ENCODE results near the gene DOCK10.

DOCK10 gene

DNA sequence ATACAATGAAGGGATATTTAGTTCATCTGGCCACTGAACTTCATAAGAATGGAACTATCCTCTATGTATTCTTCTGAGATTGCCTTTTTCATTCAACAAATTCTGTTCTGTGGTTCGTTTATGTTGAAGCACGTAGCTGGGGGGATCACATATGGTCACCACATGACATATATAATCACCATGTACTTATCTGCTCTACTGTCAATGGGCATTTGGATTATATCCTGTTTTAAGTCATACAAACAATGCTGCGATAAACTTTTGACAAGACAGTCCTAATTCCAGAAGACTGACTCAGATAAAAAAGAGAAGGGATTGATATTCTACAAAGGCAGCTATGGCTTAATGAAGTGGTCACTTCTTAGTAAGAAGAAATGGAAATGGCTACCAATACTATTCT lies 210.1 kb downstream of the DOCK10 start:
- no peak for TF ChIP-seq ZBTB7A (IDR thresholded peaks at IDR 0.05; ENCODE audit: low read depth)
- TF ChIP-seq TEAD4 (IDR thresholded peaks at IDR 0.05): no peak
- no peak for TF ChIP-seq CREB1 (IDR thresholded peaks at IDR 0.05; ENCODE audit: low read depth)
- no peak for TF ChIP-seq CEBPB (IDR thresholded peaks at IDR 0.05)
- no peak for TF ChIP-seq EP300 (IDR thresholded peaks at IDR 0.05; ENCODE audit: borderline replicate concordance)

DNA sequence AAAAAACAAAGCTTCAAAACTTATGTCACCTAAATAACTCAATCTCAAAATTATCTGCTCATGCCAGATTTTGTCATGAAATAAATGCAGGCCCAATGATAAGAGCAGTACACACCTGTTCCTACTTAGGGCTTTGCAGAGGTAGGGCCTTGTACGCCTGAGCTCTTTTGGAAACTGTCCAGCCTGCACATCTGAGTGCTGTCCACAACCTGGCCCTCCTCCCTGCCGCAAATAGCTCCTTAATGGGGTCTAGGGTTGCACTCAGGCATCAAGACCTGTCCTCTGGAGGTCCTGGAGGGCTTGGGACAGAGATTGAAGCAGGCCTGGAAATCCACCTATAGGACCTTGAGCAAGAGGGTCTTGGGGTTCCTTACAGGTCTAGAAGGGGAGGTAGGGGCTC lies 210.7 kb downstream of the DOCK10 start:
- TF ChIP-seq FOXM1 (IDR thresholded peaks at IDR 0.05; ENCODE audit: borderline replicate concordance, low read depth) (no peak), MAX (IDR thresholded peaks at IDR 0.05) (no peak)

GRCh38 chr2:224820283-224820991 lies 221.8 kb downstream of the DOCK10 start:
- TF ChIP-seq MAX (IDR thresholded peaks at IDR 0.05) (no peak), CREB1 (IDR thresholded peaks at IDR 0.05; ENCODE audit: low read depth) (no peak), FOXM1 (IDR thresholded peaks at IDR 0.05; ENCODE audit: borderline replicate concordance, low read depth) (no peak), YY1 (IDR thresholded peaks at IDR 0.05; ENCODE audit: low read depth) (no peak), CEBPB (IDR thresholded peaks at IDR 0.05) (no peak)
- TF ChIP-seq, protein P1, sequence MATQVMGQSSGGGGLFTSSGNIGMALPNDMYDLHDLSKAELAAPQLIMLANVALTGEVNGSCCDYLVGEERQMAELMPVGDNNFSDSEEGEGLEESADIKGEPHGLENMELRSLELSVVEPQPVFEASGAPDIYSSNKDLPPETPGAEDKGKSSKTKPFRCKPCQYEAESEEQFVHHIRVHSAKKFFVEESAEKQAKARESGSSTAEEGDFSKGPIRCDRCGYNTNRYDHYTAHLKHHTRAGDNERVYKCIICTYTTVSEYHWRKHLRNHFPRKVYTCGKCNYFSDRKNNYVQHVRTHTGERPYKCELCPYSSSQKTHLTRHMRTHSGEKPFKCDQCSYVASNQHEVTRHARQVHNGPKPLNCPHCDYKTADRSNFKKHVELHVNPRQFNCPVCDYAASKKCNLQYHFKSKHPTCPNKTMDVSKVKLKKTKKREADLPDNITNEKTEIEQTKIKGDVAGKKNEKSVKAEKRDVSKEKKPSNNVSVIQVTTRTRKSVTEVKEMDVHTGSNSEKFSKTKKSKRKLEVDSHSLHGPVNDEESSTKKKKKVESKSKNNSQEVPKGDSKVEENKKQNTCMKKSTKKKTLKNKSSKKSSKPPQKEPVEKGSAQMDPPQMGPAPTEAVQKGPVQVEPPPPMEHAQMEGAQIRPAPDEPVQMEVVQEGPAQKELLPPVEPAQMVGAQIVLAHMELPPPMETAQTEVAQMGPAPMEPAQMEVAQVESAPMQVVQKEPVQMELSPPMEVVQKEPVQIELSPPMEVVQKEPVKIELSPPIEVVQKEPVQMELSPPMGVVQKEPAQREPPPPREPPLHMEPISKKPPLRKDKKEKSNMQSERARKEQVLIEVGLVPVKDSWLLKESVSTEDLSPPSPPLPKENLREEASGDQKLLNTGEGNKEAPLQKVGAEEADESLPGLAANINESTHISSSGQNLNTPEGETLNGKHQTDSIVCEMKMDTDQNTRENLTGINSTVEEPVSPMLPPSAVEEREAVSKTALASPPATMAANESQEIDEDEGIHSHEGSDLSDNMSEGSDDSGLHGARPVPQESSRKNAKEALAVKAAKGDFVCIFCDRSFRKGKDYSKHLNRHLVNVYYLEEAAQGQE (IDR thresholded peaks at IDR 0.05; ENCODE audit: low read depth): no peak

DNA sequence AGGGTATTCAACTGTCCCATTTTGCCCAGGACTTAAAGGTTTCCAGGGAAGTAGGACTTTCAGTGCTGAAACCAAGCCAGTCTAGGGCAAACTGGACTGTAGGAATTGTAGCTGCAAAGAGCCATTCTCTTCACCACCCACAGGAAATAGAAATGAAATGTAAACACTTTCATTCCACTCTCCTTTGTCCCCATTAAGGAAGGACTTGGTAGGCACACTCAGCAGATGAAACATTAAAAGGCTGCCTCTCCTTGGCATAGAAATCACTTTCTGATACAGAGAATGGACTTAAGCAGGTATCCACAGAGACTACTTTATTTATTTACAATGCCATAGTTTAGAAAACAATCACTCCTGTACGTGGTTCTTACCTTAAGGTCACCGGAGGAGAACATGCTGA lies 223.2 kb downstream of the DOCK10 start:
- TF ChIP-seq EP300 (IDR thresholded peaks at IDR 0.05; ENCODE audit: borderline replicate concordance): no peak
- TF ChIP-seq, protein P1 (IDR thresholded peaks at IDR 0.05; ENCODE audit: low read depth): no peak
- no peak for TF ChIP-seq ZBTB7A (IDR thresholded peaks at IDR 0.05; ENCODE audit: low read depth)
- TF ChIP-seq RAD21 (IDR thresholded peaks at IDR 0.05; ENCODE audit: low read depth): no peak
- TF ChIP-seq TAF1 (IDR thresholded peaks at IDR 0.05; ENCODE audit: low read depth): no peak
- no peak for TF ChIP-seq MAX (IDR thresholded peaks at IDR 0.05)

GRCh38 chr2:224817676-224818075 lies 224.6 kb downstream of the DOCK10 start:
- TF ChIP-seq TCF12 (IDR thresholded peaks at IDR 0.05; ENCODE audit: low read depth) (no peak), YY1 (IDR thresholded peaks at IDR 0.05; ENCODE audit: low read depth) (no peak), NFIC (IDR thresholded peaks at IDR 0.05) (no peak), ZBTB7A (IDR thresholded peaks at IDR 0.05; ENCODE audit: low read depth) (no peak), CEBPB (IDR thresholded peaks at IDR 0.05) (no peak), FOXM1 (IDR thresholded peaks at IDR 0.05; ENCODE audit: borderline replicate concordance, low read depth) (no peak)
- TF ChIP-seq, protein P1 (IDR thresholded peaks at IDR 0.05; ENCODE audit: low read depth): no peak

GRCh38 chr2:224816816-224817215 lies 225.5 kb downstream of the DOCK10 start:
- TF ChIP-seq CEBPB (IDR thresholded peaks at IDR 0.05) (no peak), NFIC (IDR thresholded peaks at IDR 0.05) (no peak), RAD21 (IDR thresholded peaks at IDR 0.05; ENCODE audit: low read depth) (no peak), YY1 (IDR thresholded peaks at IDR 0.05; ENCODE audit: low read depth) (no peak), CREB1 (IDR thresholded peaks at IDR 0.05; ENCODE audit: low read depth) (no peak), EP300 (IDR thresholded peaks at IDR 0.05; ENCODE audit: borderline replicate concordance) (no peak), TAF1 (IDR thresholded peaks at IDR 0.05; ENCODE audit: low read depth) (no peak), USF1 (IDR thresholded peaks at IDR 0.05) (no peak), FOXM1 (IDR thresholded peaks at IDR 0.05; ENCODE audit: borderline replicate concordance, low read depth) (no peak), TCF12 (IDR thresholded peaks at IDR 0.05; ENCODE audit: low read depth) (no peak), MAX (IDR thresholded peaks at IDR 0.05) (no peak), ZBTB7A (IDR thresholded peaks at IDR 0.05; ENCODE audit: low read depth) (no peak)
- TF ChIP-seq, protein P1 (IDR thresholded peaks at IDR 0.05; ENCODE audit: low read depth): no peak

Measured in Ishikawa (cell line).